GM12873 (cell line): ENCODE results near the gene SPTLC2.

ENCODE experiments used
- CTCF ChIP-seq: IDR thresholded peaks from 2 replicates; pipeline ENCODE4 v1.5.1; 2012; ENCODE audit warnings: low read depth, mild to moderate bottlenecking, moderate library complexity, low read length, control low read depth; ENCODE audit not compliant: insufficient read depth; ENCODE audit errors: missing control alignments

Gene SPTLC2

GRCh38 chr14:77618381-77618970 is 2.0 kb upstream of the SPTLC2 start:
- TF ChIP-seq CTCF: no peak

DNA sequence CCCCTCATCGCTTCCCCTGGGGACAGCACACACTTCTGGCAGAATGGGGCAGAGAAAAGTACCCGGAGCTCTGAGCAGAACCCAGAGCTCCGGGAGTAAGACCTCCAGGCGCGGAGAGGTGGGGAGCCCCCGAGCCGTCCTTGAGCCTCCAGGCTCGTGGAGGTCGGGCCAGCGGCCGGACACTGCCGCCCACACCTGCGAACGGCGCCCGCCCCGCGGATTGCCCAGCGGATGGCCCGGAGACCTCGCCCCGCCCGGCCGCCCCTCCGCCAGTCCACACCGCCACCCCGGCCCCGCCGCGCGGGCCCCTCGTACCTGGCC is 344 bp downstream of the SPTLC2 start:
- no peak for TF ChIP-seq CTCF

- peak; percentile 2 for TF ChIP-seq CTCF
Observed at GRCh38 chr14:77615361-77616132, 890 bp downstream of the SPTLC2 start.

DNA sequence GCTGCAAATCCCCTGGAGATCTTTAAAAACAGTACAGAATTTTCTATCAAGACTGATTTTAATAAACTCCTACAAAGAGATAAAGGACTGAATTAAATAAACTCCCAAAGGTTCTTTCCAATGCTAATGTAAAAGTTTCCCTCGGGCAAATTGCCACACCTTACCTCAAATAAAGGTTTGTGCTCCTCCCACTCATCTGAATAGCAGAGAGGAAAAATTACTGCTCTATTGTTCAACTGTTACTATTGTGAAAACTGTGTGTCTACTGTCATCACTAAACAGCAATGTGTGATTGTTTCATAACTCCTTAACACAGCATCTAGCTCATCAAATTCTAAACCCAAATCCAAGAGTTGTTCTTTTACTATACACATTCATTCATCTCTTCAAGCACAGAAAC is 3.2 kb downstream of the SPTLC2 start:
- no peak for TF ChIP-seq CTCF

DNA sequence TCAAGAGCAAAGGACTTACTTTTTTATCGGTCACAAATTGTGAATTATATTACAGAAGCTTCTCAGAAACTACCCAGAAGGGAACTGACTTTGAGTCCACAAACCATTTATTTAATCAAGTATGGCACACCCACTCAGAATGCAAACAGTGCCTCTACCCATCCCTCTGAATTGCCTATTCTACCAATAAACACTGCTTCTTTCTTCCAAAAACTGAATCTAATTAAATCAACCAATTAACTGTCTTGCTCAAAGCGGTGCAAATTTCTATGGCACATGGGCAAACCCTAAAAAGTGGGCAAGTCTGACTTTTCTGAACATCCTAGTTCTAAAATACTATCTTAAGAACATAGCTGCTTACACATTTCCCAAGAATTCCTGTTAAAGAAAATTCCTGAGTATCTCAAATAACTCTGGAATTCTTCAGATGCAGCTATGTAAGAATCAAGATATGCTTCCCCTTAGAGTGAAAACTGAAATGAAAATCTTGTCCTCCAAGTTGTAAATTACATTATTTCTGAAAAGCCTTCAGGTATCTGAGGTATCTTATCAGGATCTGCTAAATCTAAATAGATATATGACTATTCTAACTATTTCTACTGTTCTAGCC is 4.3 kb downstream of the SPTLC2 start:
- no peak for TF ChIP-seq CTCF

GRCh38 chr14:77610553-77610952 is 5.9 kb downstream of the SPTLC2 start:
- TF ChIP-seq CTCF: no peak

DNA sequence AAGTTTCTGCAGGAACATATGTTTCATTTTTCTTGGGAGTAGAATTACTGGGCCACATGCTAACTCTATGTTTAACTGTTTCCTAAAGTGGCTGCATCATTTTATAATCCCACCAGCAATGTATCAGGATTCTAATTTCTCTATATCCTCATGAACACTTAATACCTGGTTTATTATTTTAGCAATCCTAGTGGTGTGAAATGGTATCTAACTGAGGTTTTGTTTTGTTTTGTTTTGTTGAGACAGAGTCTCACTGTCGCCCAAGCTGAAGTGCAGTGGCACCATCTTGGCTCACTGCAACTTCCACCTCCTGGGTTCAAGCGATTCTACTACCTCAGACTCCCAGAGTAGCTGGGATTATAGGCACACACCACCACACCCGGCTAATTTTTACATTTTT is 6.5 kb downstream of the SPTLC2 start:
- TF ChIP-seq CTCF: peak; percentile 9
